NCI-H446 treated with DMSO at 0.1 percent for 48 hours (cell line): Measurements from ENCODE around the gene ITGA2.
"Not testable (repeated sequence)": the region's sequence is repeated elsewhere in the genome, so short reads cannot be mapped to it uniquely, and the experiment has no call there.

Source experiments
- DNase-seq: peaks from one replicate; lab custom pipeline; 2025; lab: John Stamatoyannopoulos, UW

Gene ITGA2

DNA sequence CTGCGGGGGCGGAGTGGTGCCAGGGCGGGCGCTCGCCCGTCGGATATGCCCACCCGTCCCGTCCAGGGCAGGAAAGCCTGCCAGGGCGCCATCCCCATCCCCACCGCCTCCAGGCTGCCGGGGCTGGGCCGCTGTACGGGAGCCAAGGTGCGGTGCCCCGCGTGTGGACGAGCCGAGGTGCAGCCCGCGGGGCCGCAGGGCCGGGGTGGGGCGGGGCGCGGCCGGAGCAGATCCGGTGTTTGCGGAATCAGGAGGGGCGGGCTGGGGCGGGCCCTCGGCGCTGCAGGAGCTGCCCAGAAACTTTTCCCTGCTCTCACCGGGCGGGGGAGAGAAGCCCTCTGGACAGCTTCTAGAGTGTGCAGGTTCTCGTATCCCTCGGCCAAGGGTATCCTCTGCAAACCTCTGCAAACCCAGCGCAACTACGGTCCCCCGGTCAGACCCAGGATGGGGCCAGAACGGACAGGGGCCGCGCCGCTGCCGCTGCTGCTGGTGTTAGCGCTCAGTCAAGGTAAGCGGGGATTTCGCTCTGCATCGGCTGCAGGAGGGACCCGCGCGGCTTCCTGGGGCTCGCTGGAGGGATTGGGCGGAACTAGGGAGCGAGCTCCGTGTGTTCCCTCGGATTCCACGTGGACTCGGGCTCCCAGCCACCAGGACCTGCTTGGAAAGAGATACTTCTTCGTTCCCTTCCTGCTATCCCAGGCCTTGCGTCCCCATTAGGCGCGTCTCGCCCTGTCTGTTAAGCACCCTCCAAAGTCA is at the start of gene ITGA2:
Gene ITGA2 (plus strand): TSS at position 328 of the 756 bp plus-strand sequence. CDS start 117 bp downstream, at position 445.
- DNase-seq = no peak

DNA sequence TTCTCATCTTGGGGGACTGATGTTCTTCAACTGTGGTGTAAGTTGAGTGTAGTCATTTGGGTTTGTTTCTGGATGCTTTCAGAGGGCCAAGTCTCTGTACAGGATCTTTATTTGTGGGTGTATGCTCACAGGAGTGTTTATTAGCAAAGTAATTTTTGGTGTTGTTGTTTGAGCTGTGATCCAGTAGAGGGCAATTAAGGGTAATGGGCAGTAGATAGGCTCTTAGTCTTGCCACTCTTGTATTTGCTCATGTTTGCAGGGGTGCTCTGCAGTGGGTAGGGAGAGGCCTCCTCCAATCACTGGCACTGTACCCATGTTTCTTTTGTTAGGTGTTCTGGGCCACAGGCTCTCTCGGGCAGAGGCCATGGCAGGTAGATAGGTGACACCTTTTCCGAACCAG is 45.9 kb upstream of the ITGA2 start:
- no peak for DNase-seq

DNA sequence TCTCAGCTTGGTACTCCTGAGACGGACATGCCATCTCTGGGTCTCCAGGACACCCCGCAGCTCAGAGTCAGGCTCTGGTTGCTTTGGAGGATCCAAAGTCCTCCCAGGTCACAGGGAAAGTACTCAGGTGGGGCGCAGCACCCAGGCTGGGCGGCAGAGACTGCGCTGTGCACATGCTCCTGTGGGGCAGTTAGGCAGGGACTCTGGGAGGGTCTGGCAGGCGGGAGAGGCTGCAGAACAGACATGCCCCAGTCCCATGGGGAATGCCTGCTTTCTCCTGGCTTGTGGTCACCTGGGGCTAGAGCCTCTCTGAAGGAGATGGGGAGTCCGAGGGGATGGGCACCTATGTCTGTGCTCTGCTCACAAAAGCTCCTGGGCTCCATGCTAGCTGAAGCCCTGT is 45.3 kb upstream of the ITGA2 start:
- no peak for DNase-seq

DNA sequence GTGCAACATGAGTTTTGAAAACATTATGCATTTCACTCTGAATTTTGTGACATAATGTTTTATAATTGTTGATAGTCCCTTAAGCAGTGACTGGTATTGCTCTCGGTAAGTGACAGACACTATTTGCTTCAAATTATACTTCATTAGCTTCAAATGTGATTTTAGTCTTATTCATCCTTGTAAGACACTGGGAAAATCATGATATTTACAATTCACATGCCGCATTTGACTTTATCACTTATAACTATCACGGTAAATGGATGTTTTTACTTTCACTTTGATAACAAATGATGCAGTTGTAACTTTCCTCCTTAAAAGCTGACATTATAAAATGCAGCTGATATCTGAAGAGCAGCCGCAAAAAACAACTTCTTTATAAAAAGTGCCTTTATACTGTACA is 44.1 kb upstream of the ITGA2 start:
- DNase-seq = no peak

DNA sequence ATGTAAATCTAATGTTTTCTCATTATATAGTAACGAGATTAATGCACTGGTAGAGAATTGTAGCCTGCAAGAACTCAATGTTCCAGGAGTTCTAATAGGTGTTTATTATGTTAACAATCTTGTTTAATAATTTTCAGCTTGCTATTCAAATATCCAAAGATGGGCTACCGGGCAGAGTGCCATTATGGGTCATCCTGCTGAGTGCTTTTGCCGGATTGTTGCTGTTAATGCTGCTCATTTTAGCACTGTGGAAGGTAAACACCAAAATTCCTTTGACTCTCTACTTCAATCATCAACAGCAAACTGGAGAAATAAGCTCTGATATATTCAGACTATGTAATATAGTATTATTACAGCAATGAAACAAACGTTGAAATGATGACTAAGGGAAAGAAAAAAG is 41.9 kb upstream of the ITGA2 start:
- DNase-seq = no peak

DNA sequence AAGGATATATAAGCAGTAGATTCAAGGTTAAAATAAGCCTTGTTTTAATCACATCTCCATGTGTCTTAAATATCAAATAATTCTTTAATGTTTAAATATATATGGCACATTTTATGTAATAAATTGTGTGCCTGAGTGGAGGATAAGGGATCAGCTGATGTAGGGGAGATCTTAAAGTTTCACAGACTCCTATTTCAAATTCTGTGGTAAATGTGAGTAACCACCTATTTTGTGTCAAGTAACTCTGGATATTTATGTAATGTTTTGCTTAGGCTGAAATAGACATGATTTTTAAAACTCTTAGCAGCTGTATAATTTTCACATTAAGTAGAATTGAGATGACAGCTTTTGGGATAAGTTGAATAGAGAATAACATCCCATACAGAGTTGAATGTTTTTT is 41.3 kb upstream of the ITGA2 start:
- no peak for DNase-seq

DNA sequence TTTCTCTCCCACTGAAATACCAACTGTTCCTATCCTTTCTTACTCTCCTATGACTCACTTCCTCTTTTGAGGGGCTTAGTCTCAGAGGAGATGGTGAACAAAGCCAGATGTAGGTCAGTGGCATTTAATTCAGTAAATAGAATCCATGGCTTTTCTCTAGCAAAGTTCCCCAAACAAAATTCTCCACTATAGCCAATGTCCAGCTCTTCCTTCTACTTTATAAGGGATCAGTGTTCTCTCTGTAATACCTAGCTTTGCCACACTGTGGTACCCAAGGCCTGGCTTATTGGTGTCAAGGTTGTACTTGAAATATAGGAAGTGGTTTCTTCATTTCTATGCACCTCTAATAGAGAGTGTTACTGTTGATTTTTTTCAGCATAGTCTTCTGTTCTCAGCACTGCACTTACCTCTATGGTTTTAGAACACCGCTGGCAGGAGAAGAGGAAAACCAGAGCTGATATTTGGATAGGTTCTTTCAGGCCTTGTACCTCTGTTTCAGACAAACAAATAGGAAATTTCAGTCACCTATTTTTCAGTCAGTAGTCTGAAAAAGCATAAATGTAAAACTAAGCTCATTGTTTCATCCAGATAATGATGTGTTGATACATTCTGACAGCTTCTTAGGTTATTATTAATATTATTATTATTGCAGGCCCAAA is 40.6 kb upstream of the ITGA2 start:
- peak; percentile 4 for DNase-seq

DNA sequence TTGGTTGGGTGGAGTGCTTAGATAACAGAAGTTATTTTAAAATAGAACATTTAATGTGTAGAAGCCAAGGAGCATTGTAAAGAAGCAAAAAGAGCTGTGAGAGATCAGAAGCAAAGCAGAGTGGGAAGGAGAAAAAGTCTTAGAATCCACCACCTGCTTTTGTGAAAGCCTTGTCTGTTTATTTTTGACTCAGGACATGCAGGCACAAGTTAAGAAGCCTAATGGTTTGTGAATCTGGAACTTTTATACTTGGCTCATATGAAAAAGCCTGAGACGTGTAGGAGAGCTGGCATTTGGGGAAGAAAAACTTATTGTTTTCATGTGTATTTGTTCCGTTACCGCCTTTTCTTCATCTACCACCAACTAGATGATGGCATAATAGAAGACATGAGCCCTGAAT is 38.5 kb upstream of the ITGA2 start:
- DNase-seq = no peak

DNA sequence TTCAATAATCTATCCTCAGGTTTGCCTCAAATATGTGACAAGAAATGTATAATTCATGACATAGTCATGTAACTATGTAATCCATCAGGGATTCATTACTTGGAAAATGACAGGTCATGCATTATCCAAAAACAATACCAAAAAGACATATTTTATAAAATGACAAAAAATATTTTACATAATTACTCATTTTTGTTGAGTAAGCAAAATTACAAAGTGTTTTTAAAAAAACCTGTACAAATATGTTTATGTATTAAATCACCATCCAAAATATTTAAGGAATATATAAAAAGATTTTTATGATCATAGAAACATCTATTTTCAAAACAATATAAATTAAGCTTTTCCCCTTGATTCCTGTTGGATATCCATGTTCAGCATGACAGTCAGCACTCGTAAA is 36.7 kb upstream of the ITGA2 start:
- DNase-seq = no peak

DNA sequence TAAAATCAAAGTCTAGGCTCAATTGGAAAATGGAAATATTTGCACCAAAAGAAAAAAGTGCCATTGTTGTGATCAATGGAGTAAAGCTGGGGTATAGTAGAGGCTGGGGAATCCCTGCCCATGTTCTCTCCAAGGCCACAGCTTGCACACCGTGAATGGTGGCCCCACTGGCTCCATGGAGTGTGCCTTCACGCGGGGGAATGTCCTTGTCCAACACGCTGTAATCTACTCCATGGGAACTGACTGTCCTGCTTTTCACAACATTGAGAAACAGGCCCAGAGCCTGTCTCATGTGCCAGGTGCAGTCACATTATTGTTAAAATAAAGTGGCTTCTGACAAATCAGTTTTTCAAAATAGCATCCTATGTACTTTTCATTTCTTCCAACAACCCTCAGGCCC is 33.1 kb upstream of the ITGA2 start:
- no peak for DNase-seq

DNA sequence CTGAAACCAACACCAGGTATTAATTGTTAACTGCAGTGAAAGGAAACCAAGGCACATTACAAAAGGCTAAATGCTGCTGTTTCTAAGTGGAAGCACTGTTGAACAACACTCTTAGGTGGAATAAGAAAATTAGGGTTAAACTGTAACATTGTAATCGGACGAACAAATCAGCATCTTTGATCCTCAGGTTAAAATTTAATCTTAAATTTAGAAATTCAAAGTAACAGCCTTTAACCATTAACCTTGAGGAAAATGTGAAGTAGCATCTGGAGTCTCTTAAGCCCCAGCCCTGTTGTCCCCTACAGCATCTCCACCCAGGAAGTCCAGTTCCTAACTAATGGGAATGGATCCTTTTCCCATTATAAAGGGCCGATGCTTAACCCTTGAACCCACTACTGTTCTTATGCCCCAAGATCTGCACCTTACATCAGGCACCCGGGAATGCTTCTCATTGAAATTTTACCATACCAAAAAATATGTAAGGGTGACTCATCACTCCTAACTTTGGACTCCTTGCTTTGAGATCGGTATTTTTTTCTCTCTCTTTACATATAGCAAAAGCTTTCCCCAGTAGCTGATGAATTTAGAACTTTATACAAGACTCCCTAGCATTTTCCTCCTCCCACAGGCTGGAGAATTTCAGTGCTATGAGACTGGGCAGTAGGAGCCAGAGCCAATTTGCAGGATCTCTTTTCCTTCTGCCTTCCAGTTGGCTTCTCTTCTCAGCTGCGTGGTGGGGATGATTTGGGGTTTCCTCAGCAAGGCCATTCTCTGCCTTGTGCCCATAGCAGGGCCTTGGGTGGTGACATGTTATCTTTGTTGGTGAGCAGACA is 32.0 kb upstream of the ITGA2 start:
- no peak for DNase-seq

DNA sequence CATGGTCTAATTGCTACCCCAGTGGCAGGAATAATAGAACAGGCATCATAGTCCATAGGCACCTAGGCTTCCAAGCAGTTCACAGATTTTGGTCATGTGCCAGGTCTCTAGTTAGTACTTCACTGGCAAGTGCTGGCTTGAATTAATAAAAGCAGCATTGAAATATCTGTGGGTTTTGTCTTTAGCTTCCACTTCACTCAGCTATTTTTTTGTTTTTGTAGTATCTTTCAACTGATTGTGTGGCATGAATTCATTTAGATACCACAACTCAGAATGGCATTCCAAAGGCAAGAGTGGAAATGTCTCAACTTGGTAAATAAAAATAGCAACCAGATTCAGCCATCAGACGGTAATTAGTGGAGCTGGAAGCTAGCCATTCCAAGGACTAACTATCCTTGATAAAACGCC is 27.9 kb upstream of the ITGA2 start:
- DNase-seq = peak; percentile 61

DNA sequence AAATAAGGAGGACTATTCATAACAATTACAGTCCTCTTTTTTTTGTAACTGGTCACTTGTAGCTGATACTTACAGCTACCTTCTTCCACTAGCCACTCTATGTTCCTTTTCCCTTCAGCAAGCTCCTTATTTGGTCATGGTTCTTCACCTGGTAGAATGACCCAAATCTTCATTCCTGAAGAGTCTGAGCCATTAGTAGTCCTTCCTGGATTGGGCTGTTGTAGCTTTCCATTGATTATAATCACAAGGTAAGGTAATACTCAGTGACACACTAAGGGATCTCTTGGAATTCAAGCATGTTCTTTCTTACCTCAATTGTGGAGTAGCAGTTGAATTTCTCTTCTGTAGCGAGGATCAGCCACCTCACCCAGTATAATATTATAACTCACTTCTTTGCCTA is 25.5 kb upstream of the ITGA2 start:
- no peak for DNase-seq

DNA sequence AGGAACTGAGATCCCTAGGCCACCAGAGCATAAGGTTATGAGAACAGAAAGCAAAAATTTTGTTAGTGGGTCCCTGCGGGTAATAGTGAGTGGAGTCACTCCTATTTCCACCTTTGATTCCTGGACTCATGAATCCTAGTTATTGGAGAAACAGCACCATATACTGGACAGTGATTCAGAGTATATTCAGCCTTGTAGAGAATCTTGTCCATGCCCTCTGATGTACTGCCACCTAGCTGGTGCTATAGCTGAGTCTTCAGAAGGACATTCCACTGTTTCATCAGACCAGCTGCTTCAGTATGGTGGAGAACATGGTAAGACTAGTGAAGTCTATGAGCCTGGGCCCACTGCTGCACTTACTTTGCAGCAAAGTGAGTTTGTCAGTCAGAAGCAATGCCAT is 25.0 kb upstream of the ITGA2 start:
- no peak for DNase-seq

DNA sequence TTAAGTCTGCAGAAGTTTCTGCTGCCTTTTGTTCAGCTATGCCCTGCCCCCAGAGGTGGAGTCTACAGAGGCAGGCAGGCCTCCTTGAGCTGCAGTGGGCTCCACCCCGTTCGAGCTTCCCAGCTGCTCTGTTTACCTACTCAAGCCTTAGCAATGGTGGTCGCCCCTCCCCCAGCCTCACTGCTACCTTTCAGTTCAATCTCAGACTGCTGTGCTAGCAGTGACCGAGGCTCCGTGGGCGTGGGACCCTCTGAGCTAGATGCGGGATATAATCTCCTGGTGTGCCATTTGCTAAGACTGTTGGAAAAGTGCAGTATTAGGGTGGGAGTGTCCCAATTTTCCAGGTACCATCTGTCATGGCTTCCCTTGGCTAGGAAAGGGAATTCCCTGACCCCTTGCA is 13.0 kb upstream of the ITGA2 start:
- not testable (repeated sequence) for DNase-seq

DNA sequence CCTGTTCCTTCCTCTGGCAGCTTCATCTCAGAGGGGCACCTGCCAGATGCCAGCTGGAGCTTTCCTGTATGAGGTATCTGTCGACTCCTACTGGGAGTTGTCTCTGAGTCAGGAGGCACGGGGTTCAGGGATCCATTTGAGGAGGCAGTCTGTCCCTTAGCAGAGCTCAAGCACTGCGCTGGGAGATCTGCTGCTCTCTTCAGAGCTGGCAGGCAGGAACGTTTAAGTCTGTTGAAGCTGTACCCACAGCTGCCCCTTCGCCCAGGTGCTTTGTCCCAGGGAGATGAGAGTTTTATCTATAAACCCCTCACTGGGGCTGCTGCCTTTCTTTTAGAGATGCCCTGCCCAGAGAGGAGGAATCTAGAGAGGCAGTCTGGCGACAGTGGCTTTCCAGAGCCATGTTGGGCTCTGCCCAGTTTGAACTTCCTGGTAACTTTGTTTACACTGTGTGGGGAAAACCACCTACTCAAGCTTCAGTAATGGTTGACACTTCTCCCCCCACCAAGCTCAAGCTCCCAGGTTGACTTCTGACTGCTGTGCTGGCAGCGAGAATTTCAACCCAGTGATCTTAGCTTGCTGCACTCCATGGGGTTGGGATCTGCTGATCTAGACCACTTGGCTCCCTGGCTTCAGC is 11.8 kb upstream of the ITGA2 start:
- no peak for DNase-seq

DNA sequence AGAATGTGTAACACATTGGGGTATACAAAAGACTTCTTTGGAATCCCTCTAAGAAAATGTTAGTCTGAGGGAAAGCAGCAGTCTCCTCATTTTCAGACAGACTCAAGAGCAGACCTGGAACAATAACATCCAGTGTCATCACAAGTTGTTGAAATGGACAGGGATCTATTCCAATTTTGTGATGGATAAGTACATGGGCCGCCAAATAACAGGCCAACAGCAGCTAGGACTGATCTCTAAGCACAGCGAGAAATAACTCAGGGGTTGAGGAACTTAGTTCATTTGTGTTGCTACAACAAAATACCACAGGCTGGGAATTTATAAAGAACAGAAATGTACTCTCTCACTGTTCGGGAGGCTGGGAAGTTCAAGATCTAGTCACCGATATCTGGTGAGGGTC is 7.6 kb upstream of the ITGA2 start:
- DNase-seq = no peak

DNA sequence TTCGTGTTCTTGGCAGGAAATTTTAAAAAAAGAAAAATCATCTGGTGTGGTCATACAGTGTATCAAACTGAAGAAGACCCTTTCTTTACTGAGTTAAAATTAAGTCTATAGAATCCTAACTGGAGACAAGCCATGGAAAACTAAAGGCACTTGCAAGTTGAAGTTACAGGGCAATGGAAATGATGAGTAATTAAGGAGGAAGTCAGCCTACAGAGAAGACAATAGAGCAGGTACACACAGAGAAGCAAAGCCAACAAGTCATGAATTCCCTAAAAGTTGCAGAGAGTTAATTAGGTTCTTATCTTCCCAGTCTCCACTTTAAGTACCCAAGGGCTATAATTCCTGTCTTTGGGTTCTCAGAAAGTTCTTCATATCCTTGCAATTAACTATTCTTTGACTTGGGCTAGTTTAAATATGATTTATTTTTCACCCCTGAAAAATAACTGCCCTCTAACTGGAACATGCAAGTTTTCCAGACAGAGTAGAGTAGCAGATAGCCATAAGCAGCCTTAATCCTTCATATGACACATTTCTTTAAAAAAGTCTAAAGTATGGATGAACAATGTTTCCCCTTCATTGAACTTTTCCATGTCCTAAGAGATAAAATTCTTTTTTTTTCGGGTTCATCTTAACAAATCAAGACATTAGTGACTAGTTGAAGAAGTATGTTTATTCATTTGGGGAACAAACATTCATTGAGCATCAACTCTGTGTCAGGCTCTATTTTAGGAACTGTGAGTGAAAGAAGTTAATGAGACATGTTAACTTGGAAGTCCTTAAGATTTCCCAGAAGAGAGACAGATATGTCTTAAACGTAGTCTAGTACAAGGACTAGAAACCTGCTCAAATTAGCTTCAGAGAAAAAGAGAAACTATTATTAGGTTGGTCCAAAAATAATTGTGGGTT is 5.2 kb upstream of the ITGA2 start:
- DNase-seq = no peak

DNA sequence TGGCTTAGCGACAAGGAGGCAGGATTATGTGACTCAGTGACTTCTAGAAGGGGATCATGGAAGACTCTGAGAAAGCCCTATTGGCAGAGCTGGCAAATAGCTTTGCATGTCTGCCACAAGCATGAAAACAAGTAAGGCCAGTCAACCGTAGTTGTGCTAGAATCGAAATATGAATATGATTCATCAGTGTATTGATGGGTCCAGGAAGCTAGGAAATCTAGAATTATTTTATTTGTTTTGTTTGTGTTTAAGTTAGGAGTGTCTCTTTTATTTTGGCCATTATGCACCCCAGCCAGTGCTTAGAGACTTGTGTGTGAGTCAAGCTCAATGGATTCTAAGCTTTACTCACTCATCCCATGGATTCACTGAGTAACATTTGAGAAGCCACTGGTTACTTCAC is 3.8 kb upstream of the ITGA2 start:
- no peak for DNase-seq

DNA sequence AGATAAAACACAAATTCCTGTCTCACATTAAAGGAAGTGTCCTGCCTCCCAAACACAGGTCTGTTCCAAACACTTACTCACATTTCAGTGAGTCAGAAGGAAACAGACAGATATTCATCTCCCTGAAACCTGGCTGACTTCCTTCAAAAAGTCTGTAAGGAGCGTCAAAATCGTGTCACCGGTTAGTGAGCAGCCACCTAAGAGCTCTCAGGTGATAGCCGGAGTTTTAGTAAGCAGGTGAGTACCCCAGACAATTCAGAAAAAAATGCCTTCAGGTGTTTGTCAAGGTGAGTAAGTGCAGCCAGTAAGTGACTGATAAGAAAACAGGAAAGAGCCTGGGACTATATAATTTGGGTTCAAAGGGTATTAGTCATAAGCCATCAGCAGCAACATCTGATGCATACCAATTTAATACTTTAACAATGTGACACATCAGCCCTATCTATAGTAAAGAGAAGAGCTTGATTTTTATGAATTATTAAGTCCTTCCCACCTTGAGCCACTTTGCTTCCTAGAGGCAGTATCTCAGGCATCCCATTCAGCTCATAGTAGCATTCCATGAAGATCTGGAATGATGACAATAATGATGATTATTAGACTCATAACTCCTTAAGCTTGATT is 1.3 kb upstream of the ITGA2 start:
- no peak for DNase-seq
